HG03066 (cell line): ENCODE data around the gene HSD17B7.

ENCODE experiments used
- ATAC-seq: cut with Tn5 transposase; IDR thresholded peaks from one replicate; pipeline ENCODE4 v1.9.1; 2021; ENCODE audit warnings: low read depth; ENCODE audit not compliant: unreplicated experiment

The HSD17B7 gene

GRCh38 chr1:162854245-162854882 lies 63.9 kb downstream of the HSD17B7 start:
- ATAC-seq = peak; percentile 68

GRCh38 chr1:162855461-162856150 lies 65.1 kb downstream of the HSD17B7 start:
- ATAC-seq = no peak

- no peak for ATAC-seq
These were observed 65.8 kb downstream of the HSD17B7 start for GRCh38 chr1:162856260-162856659.

GRCh38 chr1:162857850-162858249 lies 67.3 kb downstream of the HSD17B7 start:
- no peak for ATAC-seq

GRCh38 chr1:162859191-162859590 lies 68.7 kb downstream of the HSD17B7 start:
- ATAC-seq = no peak

- ATAC-seq = no peak
These were observed 70.6 kb downstream of the HSD17B7 start, which contains the start of gene CCDC190 for GRCh38 chr1:162861101-162861500. Gene CCDC190 (minus strand): TSS chr1:162861175. CDS start chr1:162859646, 1,529 bp downstream.

GRCh38 chr1:162861625-162862024 lies 71.1 kb downstream of the HSD17B7 start:
- ATAC-seq = no peak
